PC-9 (cell line): ENCODE measurements around the gene MCCC2. TPM values are rescaled to one million over a fixed set of nuclear protein-coding genes. Genes with fewer than 3 reads are reported as not detected.
A peak's percentile ranks its signal among the peaks of the same experiment; 100 is the strongest.
"Not testable (repeated sequence)": the region's sequence is repeated elsewhere in the genome, so short reads cannot be mapped to it uniquely, and the experiment has no call there.

ENCODE experiments used
- BruUV-seq: library from RNA; stranded (reverse); fragments of 400-500 nt; replicated peaks from 2 replicates; lab custom pipeline; 2021; lab: Mats Ljungman, UMichigan
- CTCF ChIA-PET: fragments of 300-600 bp; sonication (Branson Sonifier 250); formaldehyde crosslinking; loops from one replicate; lab custom pipeline; 2022; ENCODE audit warnings: antibody characterized with exemption; lab: Charles Lee
- POLR2A ChIA-PET: fragments of 300-600 bp; sonication (Branson Sonifier 250); formaldehyde crosslinking; loops from one replicate; lab custom pipeline; 2022; ENCODE audit warnings: antibody characterized with exemption; ENCODE audit not compliant: unreplicated experiment; lab: Charles Lee
- DNase-seq, 2 experiments: peaks; one replicate each; pipeline versions ENCODE4 v3.0.0 to v3.0.0-alpha.2; 2015 to 2022; ENCODE audit warnings: mixed read lengths in 1 of 2
- H2AFZ ChIP-seq: fragments of 200-600 bp; sonication (generic); 2 replicates; pipeline ENCODE4 v1.8.1; 2017; ENCODE audit warnings: antibody characterized with exemption
- H3F3A ChIP-seq: fragments of 200-600 bp; sonication (generic); 2 replicates; pipeline ENCODE4 v1.8.1; 2017; ENCODE audit warnings: antibody characterized with exemption, mild to moderate bottlenecking, low read depth; ENCODE audit not compliant: insufficient read depth
- H3K27ac ChIP-seq: fragments of 200-600 bp; sonication (generic); 2 replicates; pipeline ENCODE4 v1.6.1; 2016; ENCODE audit warnings: mixed run types
- H3K27me3 ChIP-seq: fragments of 200-600 bp; sonication (generic); 2 replicates; pipeline ENCODE4 v1.6.1; 2016; ENCODE audit warnings: low read depth, mixed run types; ENCODE audit not compliant: insufficient read depth
- H3K36me3 ChIP-seq: fragments of 200-600 bp; sonication (generic); 2 replicates; pipeline ENCODE4 v1.6.1; 2016; ENCODE audit warnings: low read depth, mixed run types
- H3K4me1 ChIP-seq: fragments of 200-600 bp; sonication (generic); replicated peaks from 2 replicates; pipeline ENCODE4 v1.6.1; 2016; ENCODE audit warnings: mixed run types; ENCODE audit not compliant: insufficient read depth
- H3K4me2 ChIP-seq: fragments of 200-600 bp; sonication (generic); 2 replicates; pipeline ENCODE4 v1.6.1; 2017; ENCODE audit warnings: mixed run types
- H3K4me3 ChIP-seq: fragments of 200-600 bp; sonication (generic); 2 replicates; pipeline ENCODE4 v1.6.1; 2016; ENCODE audit warnings: mixed run types
- H3K79me2 ChIP-seq: fragments of 200-600 bp; sonication (generic); 2 replicates; pipeline ENCODE4 v1.6.1; 2017; ENCODE audit warnings: low read depth, mixed run types
- H3K9me2 ChIP-seq: fragments of 200-600 bp; sonication (generic); 2 replicates; pipeline ENCODE4 v1.8.1; 2017; ENCODE audit warnings: mild to moderate bottlenecking; ENCODE audit not compliant: insufficient read depth
- H3K9me3 ChIP-seq: fragments of 200-600 bp; sonication (generic); 2 replicates; pipeline ENCODE4 v1.8.1; 2016; ENCODE audit warnings: low read depth; ENCODE audit not compliant: insufficient read depth
- H4K20me1 ChIP-seq: fragments of 200-600 bp; sonication (generic); 2 replicates; pipeline ENCODE4 v1.8.1; 2017; ENCODE audit not compliant: insufficient read depth
- EZH2 ChIP-seq: fragments of 200-600 bp; sonication (generic); IDR thresholded peaks from 2 replicates; pipeline ENCODE4 v1.8.0; 2017; ENCODE audit warnings: antibody characterized with exemption, low read depth
- intact Hi-C: fragments of 100-400 bp; cut with micrococcal nuclease; formaldehyde crosslinking; loops from one replicate; pipeline ENCODE4 v1.10.0; 2022; ENCODE audit not compliant: unreplicated experiment
- total RNA-seq: library from RNA; stranded (reverse); gene quantifications from 2 replicates; pipeline ENCODE4 v1.2.3, GENCODE V29; 2021
- TF ChIP-seq, protein P1 (sequence below): fragments of 200-600 bp; sonication (generic); conservative IDR thresholded peaks from 2 replicates; pipeline ENCODE4 v1.6.1; 2017; ENCODE audit warnings: mixed run types, antibody characterized with exemption, mild to moderate bottlenecking, moderate library complexity

MCCC2 gene
- total RNA-seq, 1 experiment from 2014 or later, result 87.0 TPM

DNA sequence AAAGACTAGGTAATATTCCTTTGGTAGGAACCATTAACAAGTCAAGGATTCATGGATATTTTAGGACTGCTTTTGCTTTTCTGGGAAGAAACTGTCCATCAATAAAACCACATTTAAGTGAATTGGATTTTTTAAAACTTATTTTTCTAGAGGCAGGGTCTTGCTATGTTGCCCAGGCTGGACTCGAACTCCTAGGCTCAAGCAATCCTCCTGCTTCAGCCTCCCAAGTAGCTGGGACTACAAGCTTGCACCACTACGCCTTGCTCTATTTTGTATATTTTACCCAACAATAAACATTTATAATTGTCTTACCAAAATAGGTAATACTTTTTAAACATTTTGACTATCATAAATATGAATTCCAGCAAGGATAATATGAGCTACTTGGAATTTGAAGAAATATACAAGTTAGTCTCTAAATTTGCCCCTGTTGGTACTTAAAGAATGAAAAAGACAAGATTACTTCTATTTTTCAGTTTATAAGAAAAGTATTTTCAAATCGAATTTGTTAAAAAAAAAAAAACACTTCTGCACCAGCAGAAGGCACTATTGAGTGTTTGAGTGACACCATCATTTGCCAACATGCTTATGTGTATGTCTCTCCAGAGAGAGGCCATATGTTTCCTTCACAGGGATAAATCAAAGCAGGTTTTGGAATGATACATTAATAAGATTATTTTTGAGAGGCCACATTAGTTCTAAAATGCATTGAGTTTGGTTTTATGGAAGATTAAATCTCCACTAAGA, 71.9 kb downstream of the MCCC2 start:
- no peaks in the 10 kb centered on the region for H3K9me3 ChIP-seq
- POLR2A ChIA-PET, result no interaction called here
- no peak overlapping the region for H3K4me3 ChIP-seq
- H3K79me2 ChIP-seq, result no peaks in the 10 kb centered on the region
- no peaks in the 10 kb centered on the region for H4K20me1 ChIP-seq
- no peaks in the 10 kb centered on the region for H3K9me2 ChIP-seq
- DNase-seq, result no peak
- CTCF ChIA-PET, result no interaction called here
- H3K27me3 ChIP-seq, result no peaks in the 10 kb centered on the region
- peaks cover 9% of the 10 kb centered on the region; the same call in 1 of the 2 replicates for H3F3A ChIP-seq
- peaks cover 15% of the 10 kb centered on the region; the same call in 1 of the 2 replicates for H3K4me1 ChIP-seq
- H3K4me2 ChIP-seq, result no peak overlapping the region
- BruUV-seq, result no TSS peak
- no peak overlapping the region for H2AFZ ChIP-seq
- intact Hi-C loops, result no loop called here
- H3K27ac ChIP-seq, result no peak overlapping the region
- H3K36me3 ChIP-seq, result peaks cover 1% of the 10 kb centered on the region; the same call in 1 of the 2 replicates
- TF ChIP-seq, protein P1, sequence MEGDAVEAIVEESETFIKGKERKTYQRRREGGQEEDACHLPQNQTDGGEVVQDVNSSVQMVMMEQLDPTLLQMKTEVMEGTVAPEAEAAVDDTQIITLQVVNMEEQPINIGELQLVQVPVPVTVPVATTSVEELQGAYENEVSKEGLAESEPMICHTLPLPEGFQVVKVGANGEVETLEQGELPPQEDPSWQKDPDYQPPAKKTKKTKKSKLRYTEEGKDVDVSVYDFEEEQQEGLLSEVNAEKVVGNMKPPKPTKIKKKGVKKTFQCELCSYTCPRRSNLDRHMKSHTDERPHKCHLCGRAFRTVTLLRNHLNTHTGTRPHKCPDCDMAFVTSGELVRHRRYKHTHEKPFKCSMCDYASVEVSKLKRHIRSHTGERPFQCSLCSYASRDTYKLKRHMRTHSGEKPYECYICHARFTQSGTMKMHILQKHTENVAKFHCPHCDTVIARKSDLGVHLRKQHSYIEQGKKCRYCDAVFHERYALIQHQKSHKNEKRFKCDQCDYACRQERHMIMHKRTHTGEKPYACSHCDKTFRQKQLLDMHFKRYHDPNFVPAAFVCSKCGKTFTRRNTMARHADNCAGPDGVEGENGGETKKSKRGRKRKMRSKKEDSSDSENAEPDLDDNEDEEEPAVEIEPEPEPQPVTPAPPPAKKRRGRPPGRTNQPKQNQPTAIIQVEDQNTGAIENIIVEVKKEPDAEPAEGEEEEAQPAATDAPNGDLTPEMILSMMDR, result peak; percentile 50
- no peak for TF ChIP-seq EZH2

DNA sequence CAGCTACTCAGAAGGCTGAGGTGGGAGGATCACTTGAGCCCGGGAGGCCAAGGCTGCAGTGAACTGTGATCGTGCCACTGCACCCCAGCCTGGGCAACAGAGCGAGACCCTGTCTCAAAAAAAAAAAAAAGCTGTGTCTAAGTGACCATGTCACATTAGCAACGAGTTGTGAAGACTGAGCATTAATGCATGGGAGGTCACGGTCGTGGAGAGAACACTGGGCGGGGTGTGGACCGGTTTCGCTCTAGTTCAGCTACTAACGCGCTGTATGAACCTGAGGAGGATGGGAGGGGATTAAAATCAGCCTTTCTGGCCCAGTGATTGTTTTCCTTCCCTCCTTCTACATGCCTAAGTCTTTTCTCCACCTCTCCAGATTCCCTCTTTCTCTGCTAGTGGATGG, 75.2 kb downstream of the MCCC2 start:
- Histone ChIP-seq H3K27ac (no peak overlapping the region), H3K9me2 (no peaks in the 10 kb centered on the region), H4K20me1 (no peaks in the 10 kb centered on the region), H3K4me3 (no peak overlapping the region), H3K79me2 (no peaks in the 10 kb centered on the region), H3K4me1 (peaks cover 21% of the 10 kb centered on the region; the same call in 1 of the 2 replicates), H3K9me3 (no peaks in the 10 kb centered on the region), H3K27me3 (no peaks in the 10 kb centered on the region), H3K4me2 (no peak overlapping the region), H3K36me3 (no peaks in the 10 kb centered on the region), H3F3A (peaks cover 9% of the 10 kb centered on the region; the same call in 1 of the 2 replicates), H2AFZ (no peak overlapping the region)
- DNase-seq, result no peak
- CTCF ChIA-PET, result no interaction called here
- intact Hi-C loops, result no loop called here
- TF ChIP-seq, protein P1, result no peak
- TF ChIP-seq EZH2, result no peak
- POLR2A ChIA-PET, result no interaction called here
- BruUV-seq, result no TSS peak

DNA sequence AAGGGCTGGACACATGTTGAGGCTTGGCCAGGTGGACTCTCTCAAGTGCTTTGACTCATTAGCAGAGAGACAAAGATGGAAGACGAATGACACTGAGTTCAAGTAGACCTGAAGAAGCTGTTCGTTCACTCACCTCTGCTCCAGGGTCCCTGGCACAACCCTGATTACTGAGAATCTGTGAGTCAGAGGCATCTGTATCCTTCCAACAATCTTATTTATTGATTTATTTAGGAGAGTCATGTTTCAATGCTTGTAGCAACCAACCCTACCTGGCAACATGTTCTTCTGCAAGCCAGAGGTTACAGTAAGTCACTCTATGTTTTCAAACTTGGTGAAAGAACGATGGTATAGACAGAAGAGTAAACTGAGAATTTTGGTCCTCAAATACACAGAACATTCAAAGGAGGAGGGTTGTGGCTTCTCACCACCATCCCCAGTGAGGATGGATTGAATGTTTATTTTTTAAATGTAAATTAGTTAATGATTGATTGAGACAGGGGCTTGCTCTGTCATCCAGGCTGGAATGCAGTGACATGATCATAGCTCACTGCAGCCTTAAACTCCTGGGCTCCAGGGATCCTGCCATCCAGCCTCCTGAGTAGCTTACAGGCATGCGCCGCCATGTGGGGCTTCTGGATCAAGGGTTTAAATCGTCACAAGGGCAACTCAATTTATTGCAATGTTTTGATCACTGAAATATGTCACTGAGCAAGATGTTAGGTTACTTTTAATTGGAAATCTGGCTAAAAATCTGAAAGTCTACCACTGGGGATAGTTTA, 76.2 kb downstream of the MCCC2 start:
- intact Hi-C loops, result no loop called here
- H3K9me2 ChIP-seq, result no peaks in the 10 kb centered on the region
- CTCF ChIA-PET, result no interaction called here
- H3K4me1 ChIP-seq, result peaks cover 21% of the 10 kb centered on the region; the same call in 1 of the 2 replicates
- H2AFZ ChIP-seq, result no peak overlapping the region; the same call in 1 of the 2 replicates
- BruUV-seq, result no TSS peak
- H3K36me3 ChIP-seq, result no peaks in the 10 kb centered on the region
- H3K4me2 ChIP-seq, result peak overlapping the region; percentile 17
- peak in 1 of 2 experiments; percentile 68 for DNase-seq
- peaks cover 9% of the 10 kb centered on the region; the same call in 1 of the 2 replicates for H3F3A ChIP-seq
- no peaks in the 10 kb centered on the region for H3K9me3 ChIP-seq
- no peaks in the 10 kb centered on the region for H3K79me2 ChIP-seq
- H3K4me3 ChIP-seq, result no peak overlapping the region
- POLR2A ChIA-PET, result no interaction called here
- no peak overlapping the region for H3K27ac ChIP-seq
- H3K27me3 ChIP-seq, result no peaks in the 10 kb centered on the region
- no peaks in the 10 kb centered on the region for H4K20me1 ChIP-seq
- TF ChIP-seq, protein P1, result no peak
- TF ChIP-seq EZH2, result no peak

DNA sequence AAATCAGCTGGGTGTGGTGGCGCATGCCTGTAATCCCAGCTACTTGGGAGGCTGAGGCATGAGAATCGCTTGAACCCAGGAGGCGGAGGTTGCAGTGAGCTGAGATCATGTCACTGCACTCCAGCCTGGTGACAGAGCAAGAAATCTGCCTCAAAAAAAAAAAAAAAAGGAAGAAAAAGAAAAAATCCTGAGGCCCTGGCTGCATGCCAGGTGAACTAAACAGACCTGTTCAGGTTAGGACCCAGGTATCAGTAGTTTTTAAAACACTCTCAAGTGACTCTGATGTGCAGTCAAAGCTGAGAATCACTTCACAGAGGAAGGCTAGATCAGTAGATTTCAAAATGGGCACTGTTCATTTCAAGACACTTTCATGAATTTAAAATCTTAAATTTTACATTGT, 77.5 kb downstream of the MCCC2 start:
- H2AFZ ChIP-seq, H3K36me3 ChIP-seq, H4K20me1 ChIP-seq, H3K4me3 ChIP-seq, BruUV-seq, H3K79me2 ChIP-seq, CTCF ChIA-PET, H3K27me3 ChIP-seq, H3K9me3 ChIP-seq, H3K9me2 ChIP-seq, intact Hi-C loops, H3K4me2 ChIP-seq, H3F3A ChIP-seq, H3K27ac ChIP-seq: not testable (repeated sequence)
- peak in 1 of 2 experiments; percentile 22 for DNase-seq
- peaks cover 21% of the 10 kb centered on the region; the same call in 1 of the 2 replicates for H3K4me1 ChIP-seq
- POLR2A ChIA-PET, result interaction anchor here (0.6 kb wide), 1 partner anchor 716 kb away, joined by 8 read pairs; no protein-coding TSS in a partner anchor
